ENCODE results near the gene CABS1. TPM values are rescaled to one million over a fixed set of nuclear protein-coding genes. Genes with fewer than 3 reads are reported as not detected.

CABS1 gene
- polyA plus RNA-seq, 1 donor (not counting 4 experiments of a cell fraction or from before 2014, with no cell fraction given) = not detected

- no peaks in the 10 kb centered on the region for H4K20me1 ChIP-seq (ENCODE audit: control insufficient read depth, extremely low read depth, insufficient read depth, low read length)
- H3K27ac ChIP-seq (ENCODE audit: control insufficient read depth, insufficient read depth, low read length) = no peak overlapping the region
- no peaks in the 10 kb centered on the region for H3K79me2 ChIP-seq (ENCODE audit: control insufficient read depth, insufficient read depth, low read length)
- no peaks in the 10 kb centered on the region for H3K36me3 ChIP-seq (ENCODE audit: control insufficient read depth in 2 of 2, extremely low read depth in 1 of 2, insufficient read depth in 2 of 2, low read length in 2 of 2)
- no peak overlapping the region for H3K9ac ChIP-seq (ENCODE audit: control insufficient read depth, extremely low read depth, insufficient read depth, low read length)
- DNase-seq (ENCODE audit: low read depth, low spot score) (no peak), FAIRE-seq (no peak)
- TF ChIP-seq CTCF (optimal IDR thresholded peaks at IDR 0.05 in 1 of 3, IDR thresholded peaks at IDR 0.05 in 1 of 3, conservative IDR thresholded peaks at IDR 0.05 in 1 of 3; ENCODE audit: extremely low read depth in 1 of 3, insufficient read depth in 2 of 3, low read length in 3 of 3) (no peak), EZH2 (IDR thresholded peaks at IDR 0.05; ENCODE audit: low read length) (no peak)
- no peaks in the 10 kb centered on the region for H3K9me3 ChIP-seq (ENCODE audit: control insufficient read depth, low read depth, low read length)
- no peak overlapping the region for H3K4me2 ChIP-seq (ENCODE audit: control insufficient read depth, extremely low read depth, insufficient read depth, low read depth, low read length)
- no peak overlapping the region for H2AFZ ChIP-seq (ENCODE audit: control insufficient read depth, low read length)
- no peaks in the 10 kb centered on the region for H3K4me1 ChIP-seq (ENCODE audit: control insufficient read depth, extremely low read depth, insufficient read depth, low read length)
- no peaks in the 10 kb centered on the region for H3K27me3 ChIP-seq (ENCODE audit: control insufficient read depth, extremely low read depth, insufficient read depth, low read length)
- no peak overlapping the region for H3K4me3 ChIP-seq (ENCODE audit: control insufficient read depth in 2 of 3, extremely low read depth in 1 of 3, insufficient read depth in 2 of 3, low read depth in 1 of 3, low read length in 3 of 3)
- dilution Hi-C loops (cut with MboI; ENCODE audit: extremely low pct_ligation_motif_present, low sequenced_read_pairs) = no loop called here
- no peaks in the 10 kb centered on the region for H3K9me1 ChIP-seq (ENCODE audit: control insufficient read depth, extremely low read depth, insufficient read depth, low read length)
These were observed 29.2 kb upstream of the CABS1 start for GRCh38 chr4:70305601-70306000.

- Histone ChIP-seq H3K27ac (ENCODE audit: control insufficient read depth, insufficient read depth, low read length) (no peak overlapping the region), H3K4me2 (ENCODE audit: control insufficient read depth, extremely low read depth, insufficient read depth, low read depth, low read length) (no peak overlapping the region), H3K9ac (ENCODE audit: control insufficient read depth, extremely low read depth, insufficient read depth, low read length) (no peak overlapping the region), H3K9me3 (ENCODE audit: control insufficient read depth, low read depth, low read length) (no peaks in the 10 kb centered on the region), H3K9me1 (ENCODE audit: control insufficient read depth, extremely low read depth, insufficient read depth, low read length) (no peaks in the 10 kb centered on the region), H3K27me3 (ENCODE audit: control insufficient read depth, extremely low read depth, insufficient read depth, low read length) (no peaks in the 10 kb centered on the region), H3K36me3 (ENCODE audit: control insufficient read depth in 2 of 2, extremely low read depth in 1 of 2, insufficient read depth in 2 of 2, low read length in 2 of 2) (no peaks in the 10 kb centered on the region), H2AFZ (ENCODE audit: control insufficient read depth, low read length) (no peak overlapping the region), H3K79me2 (ENCODE audit: control insufficient read depth, insufficient read depth, low read length) (no peaks in the 10 kb centered on the region), H3K4me1 (ENCODE audit: control insufficient read depth, extremely low read depth, insufficient read depth, low read length) (no peaks in the 10 kb centered on the region), H4K20me1 (ENCODE audit: control insufficient read depth, extremely low read depth, insufficient read depth, low read length) (no peaks in the 10 kb centered on the region), H3K4me3 (ENCODE audit: control insufficient read depth in 2 of 3, extremely low read depth in 1 of 3, insufficient read depth in 2 of 3, low read depth in 1 of 3, low read length in 3 of 3) (no peak overlapping the region)
- no peak for DNase-seq (ENCODE audit: low read depth, low spot score)
- dilution Hi-C loops (cut with MboI; ENCODE audit: extremely low pct_ligation_motif_present, low sequenced_read_pairs) = no loop called here
- TF ChIP-seq CTCF (optimal IDR thresholded peaks at IDR 0.05 in 1 of 3, IDR thresholded peaks at IDR 0.05 in 1 of 3, conservative IDR thresholded peaks at IDR 0.05 in 1 of 3; ENCODE audit: extremely low read depth in 1 of 3, insufficient read depth in 2 of 3, low read length in 3 of 3) = no peak
- no peak for TF ChIP-seq EZH2 (IDR thresholded peaks at IDR 0.05; ENCODE audit: low read length)
- no peak for FAIRE-seq
These were observed 28.7 kb upstream of the CABS1 start for GRCh38 chr4:70306076-70306475.
